NOMO-1 (cell line): ENCODE data around the gene FRMD4A.
"Not testable (repeated sequence)": the region's sequence is repeated elsewhere in the genome, so short reads cannot be mapped to it uniquely, and the experiment has no call there.

Source experiments
- DNase-seq, 2 experiments: peaks; one replicate each; lab custom pipeline; 2025; ENCODE audit not compliant: unreplicated experiment in 2 of 2; lab: John Stamatoyannopoulos, UW

The FRMD4A gene

DNA sequence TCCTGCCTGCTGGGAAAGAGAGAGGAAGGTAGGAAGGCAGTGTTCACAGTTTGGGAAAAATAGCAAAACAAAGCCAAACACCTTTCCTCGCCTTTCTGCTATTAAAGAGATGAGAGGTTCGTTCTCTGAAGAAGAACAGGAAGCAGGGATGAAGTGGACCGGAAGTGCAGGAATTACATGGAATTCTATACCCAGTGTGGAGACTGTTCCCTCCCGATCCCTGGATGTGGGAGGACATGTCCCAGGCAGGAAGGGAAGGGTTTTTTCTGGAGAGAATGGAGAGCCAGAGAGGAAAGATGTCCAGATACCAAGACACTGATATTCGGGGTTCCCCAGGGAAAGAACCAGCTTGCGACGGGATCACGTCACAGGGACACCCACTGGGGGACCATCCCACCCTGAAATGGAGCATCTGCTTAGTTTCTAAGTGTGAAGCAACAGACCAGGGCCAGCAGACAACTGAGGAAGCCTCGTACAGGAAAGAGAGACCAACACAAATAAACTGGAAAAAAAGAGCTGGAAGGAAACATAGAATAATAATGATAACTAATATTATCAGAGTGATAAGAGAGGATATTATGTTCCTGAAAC lies 556.3 kb downstream of the FRMD4A start:
- DNase-seq = no peak

DNA sequence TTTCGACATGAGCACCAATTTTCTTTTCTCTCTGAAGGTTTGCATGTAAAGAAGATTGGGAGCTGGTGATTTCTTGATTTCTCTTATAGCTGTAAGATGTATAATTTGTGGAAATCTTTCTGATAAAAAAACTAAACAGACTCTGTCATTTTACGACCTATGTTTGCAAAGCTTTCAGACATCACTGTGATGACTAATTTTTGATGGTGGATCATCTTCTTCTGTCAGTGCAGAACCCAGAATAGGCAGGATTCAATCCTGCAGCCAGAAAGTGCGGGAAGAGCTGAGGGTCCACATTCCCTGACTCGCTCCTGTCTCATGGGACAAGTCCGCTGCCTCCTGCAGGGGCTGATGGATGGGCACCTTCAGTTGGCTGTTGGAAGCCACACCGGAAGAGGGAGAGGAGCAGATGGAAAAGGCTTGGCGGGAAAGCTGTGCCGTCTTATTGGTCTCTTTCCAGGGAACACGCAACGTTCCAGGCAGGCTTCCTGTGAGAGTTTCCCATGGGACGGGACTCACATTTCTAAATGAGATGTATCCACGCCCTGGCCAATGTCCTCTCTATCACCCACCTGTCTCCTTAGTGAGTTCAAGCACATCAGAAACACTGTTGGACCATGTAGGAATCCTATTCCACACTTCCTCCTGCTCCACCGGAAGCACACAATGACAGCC lies 557.1 kb downstream of the FRMD4A start:
- DNase-seq = no peak

DNA sequence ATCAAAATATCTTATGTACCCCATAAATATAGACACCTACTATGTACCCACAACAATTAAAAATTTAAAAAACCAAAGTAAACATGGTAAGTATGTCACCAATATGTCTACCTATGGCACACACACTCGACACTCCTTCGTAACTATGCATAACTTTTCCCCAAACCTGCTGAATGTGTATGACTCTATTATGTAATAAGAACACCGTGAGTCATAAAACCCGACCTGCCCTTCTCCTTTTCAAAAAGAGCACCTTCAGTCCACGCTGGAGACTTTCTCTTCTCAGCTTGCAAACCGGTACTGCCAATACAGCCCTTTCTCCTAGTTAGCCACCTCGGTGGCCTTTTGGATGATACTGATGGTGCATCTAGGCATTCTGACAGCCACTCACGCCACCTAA lies 557.7 kb downstream of the FRMD4A start:
- DNase-seq = peak; percentile 63 to 89

DNA sequence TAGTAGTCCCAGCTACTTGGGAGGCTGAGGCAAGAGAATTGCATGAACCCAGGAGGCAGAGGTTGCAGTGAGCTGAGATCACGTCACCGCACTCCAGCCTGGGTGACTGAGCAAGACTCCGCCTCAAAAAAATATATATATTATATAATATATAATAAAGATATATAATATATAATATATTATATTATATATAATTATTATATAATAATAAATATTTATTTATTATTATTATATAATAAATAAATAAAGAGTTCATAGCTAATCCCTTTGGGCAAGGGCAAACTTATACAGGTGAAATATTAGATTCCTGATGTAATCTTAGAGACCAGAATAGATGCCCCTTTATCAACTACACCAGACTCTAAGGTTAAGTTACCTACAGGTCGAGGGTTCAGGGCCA lies 558.7 kb downstream of the FRMD4A start:
- no peak for DNase-seq

DNA sequence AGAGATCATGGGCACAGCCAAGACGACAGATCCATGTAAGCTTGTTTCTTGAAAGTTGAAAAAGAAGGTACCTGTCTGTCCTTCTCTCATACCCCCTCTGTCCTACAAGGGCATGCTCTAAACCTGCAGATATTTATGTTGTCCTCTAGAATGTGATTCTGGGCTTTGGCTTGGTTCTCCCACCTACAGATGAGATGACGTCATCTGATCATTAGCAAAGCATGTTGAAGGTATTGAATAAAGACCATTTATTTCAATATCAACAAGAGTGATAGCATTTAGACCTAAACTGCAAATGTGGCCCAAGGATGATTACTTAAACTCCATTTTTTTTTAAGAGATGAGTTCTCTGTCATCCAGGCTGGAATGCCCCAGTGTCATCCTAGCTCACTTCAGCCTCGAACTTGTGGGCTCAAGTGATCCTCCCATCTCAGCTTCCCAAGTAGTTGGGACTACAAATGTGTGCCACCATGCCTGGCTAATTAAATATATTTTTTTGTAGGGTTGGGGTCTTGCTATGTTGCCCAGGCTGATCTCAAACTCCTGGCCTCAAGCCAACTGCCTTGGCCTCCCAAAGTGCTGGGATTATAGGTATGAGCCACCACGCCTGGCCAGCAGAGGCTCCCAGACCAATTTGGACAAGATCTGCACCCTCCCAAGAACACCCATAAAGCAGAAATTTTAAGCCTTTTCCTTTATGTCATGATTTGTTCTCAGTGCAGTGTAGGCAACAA lies 559.8 kb downstream of the FRMD4A start:
- no peak for DNase-seq

DNA sequence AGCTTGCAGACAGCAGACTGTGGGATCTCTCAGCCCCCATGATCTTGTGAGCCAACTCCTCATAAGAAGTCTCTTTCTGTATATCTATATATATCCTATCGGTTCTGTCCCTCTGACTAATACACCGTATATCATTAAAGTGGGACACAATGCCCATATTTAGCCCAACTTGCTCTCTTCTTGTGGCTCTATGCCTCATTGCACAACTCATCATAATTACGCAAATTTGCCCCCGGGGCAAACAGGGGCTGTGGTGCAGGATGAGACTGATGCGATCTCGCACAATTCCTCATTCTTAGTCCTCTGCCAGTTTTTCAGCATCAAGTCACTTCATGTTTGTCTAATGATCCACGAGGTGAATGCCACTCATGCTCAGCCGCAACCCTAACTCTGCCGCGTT lies 560.8 kb downstream of the FRMD4A start:
- peak; percentile 84 to 93 for DNase-seq

DNA sequence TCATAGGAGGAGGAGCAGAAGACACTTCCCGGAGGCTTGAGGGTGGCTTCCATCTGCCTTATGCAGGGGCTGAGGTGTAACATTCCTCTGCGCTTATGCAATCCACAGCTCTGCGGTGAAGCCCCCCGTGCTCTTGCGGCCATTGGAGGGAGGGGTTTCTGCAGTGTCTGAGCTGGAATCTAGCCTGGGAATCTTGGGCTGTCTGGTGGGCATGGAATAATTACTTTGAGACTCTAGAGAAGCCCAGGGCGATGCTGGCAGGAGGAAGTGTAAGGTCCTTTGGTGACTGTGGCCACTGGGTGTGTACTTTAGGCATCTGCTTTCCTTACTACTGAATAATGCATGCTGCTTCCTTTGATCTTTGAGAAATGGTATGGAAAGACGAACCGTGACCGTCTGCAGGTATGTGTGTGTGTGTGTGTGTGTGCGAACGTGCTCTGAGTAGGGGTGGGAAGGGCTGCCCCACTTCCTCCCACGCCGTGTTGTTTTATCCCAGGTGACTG lies 563.0 kb downstream of the FRMD4A start:
- no peak for DNase-seq

DNA sequence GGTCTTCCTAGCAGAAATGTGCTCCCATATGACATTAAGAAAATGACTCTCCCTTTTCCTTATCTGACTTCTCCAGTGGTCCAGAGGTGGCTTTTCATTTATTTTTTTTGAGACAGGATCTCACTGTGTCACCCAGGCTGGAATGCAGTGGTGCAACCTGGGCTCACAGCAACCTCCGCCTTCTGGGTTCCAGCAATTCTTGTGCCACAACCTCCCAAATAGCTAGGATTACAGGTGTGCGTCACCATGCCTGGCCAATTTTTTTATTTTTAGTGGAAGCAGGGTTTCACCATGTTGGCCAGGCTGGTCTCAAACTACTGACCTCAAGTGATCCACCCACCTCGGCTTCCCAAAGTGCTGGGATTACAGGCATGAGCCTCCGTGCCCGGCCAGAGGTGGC lies 563.6 kb downstream of the FRMD4A start:
- not testable (repeated sequence) for DNase-seq

DNA sequence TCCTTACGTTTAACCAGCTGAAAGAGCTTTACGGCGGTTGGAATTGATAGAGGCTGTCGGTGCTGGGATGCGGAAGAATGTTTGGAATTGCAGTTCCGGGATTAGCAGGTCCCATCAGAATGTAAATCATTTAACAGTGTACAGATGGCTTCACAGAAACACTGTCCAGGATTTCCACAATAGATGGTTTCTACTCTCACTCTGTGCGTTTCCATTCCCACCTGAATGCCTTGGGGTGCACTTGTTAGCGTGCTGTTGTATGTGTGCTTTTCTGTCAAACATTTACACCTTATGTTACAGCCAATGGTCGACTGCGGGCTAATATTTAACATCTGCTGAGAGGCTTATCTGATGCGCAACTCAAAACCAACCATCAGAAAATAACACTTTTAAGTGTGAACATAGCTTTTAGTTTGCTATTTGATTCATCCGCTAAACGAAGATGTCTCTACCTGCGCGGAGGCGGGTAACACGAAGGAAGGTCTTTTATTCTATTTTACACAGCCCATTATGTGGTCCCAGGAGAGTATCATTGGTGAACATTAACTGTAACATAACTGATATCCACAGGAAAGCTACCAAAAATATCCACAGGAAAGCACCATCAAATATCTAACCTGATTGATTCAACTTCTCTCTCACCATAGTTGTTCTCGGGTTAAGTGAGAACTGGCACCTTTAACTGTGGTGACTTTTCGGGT lies 564.9 kb downstream of the FRMD4A start:
- DNase-seq = no peak

DNA sequence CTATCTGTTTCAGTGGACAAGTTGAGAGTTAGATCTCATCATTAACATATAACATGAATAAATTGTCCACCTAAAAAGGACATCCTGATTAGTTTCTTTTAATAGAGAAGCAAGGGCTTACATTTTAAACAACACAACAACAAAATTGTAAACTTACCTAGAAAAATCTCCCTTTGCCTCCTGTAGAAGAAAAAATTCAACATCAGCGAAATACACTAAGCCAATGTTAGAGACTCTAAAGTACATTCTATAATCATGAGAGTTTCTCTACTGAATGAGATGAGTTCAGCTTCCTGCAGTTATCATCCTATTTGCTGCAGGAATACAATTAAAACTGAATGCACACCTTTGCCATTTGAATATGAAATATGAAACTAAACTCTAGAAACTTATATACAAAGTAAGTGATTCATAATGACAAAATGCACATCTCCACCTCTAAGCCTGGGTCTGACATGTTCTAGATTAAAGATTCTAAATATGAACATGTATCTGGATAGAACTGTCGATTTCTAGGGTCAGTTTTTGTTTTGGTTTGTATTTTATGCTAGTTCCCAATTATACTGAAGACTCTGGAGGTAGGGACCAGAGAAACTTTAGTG lies 569.1 kb downstream of the FRMD4A start:
- DNase-seq = no peak

DNA sequence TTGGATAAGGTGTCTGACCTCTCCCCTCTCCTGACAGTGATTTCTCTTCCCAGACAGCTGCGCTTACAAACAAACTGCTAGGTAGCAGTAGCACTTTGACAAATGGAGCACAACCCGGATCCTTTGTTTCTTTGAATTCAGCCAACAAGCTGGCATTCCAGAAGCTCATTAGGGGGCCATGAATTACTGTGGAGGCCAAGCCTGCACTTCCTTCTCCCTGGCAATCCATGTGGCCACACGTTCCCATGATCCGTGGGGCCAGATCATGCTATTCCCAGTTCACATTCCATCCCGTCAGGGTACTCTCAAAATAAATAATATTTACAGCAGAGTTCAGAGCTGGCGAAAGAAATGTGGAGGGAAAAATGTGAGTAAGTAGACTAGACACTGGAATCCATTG lies 571.6 kb downstream of the FRMD4A start:
- no peak for DNase-seq

DNA sequence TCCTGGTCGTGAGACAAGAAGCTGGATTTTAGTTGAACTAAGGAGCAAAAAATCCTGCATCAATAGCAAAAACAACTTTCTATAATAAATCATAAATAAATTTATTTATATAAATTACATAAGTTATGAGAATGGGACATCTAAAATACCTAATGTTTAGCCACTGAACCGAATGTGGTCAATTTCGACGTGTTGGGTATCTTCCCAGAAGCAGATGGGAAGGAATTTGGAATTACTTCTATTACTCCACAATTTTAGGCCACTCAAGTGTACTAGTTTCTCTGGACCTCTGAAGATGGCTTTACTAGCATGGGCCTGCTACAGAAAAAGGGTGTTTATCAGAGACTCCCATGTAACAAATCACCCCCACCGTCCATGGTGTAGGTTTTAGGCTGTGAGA lies 572.0 kb downstream of the FRMD4A start:
- DNase-seq = no peak

DNA sequence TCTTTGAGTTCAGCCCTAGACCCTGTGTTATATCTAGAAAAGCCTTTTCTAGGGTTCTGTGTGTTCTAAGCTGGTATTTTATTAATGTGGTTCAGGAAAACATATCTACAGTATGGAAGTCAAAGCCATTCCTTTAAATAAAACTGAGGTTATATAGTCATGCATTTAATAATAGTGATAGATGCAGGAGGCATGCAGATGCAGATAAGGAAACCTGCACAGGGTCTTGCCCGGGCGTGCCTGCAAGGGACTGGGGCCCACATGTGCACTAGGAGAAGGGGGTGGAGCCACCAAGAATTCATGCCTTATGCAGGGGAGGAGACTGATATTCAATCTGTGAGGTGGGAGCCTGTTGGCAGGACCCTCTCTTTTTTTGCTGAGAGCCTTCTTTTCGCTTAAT lies 572.4 kb downstream of the FRMD4A start:
- DNase-seq = no peak

DNA sequence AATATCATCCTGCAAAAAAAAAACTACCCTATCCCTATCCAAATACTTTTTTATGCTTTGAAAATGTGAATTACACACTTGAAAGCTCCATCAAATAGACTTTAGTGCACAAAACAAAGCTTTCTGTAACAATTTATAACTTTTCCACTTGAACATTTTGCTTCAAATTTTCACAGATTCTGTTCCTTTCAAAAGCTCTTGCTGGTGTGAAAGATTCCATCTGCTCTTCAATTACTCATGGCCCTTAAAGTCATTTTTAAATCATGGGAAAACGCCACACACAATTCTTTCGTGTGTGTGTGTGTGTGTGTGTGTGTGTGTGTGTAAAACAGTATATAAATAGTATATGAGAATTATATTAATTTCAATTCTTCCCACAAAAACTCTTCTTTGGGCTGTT lies 576.4 kb downstream of the FRMD4A start:
- DNase-seq = no peak

DNA sequence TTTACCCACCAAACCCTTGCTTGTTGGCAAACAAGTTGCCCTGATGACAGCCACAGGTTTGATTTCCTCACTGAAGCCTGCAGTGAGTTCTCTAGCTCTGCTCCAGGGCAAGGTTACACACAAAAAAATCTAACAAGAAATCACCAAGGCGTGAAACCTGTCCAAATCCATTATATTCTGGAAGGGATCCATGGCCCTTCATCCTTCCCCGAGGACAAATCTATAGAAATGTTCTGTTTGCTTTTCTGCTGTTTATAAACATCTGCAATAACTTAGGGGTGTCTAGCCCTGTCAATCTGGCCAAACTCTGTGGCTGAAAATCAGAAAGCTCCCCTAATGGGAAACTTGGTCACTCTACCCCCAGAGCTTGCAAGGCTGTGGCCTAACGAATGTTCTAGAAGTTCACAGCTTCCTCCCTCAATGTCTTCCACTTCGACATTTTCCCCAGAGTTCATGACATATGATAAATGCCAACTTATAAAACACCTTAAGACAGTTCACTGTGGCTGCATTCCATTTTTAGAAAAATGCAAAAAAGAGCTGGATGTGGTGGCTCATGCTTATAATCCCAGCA lies 579.4 kb downstream of the FRMD4A start:
- DNase-seq = no peak

DNA sequence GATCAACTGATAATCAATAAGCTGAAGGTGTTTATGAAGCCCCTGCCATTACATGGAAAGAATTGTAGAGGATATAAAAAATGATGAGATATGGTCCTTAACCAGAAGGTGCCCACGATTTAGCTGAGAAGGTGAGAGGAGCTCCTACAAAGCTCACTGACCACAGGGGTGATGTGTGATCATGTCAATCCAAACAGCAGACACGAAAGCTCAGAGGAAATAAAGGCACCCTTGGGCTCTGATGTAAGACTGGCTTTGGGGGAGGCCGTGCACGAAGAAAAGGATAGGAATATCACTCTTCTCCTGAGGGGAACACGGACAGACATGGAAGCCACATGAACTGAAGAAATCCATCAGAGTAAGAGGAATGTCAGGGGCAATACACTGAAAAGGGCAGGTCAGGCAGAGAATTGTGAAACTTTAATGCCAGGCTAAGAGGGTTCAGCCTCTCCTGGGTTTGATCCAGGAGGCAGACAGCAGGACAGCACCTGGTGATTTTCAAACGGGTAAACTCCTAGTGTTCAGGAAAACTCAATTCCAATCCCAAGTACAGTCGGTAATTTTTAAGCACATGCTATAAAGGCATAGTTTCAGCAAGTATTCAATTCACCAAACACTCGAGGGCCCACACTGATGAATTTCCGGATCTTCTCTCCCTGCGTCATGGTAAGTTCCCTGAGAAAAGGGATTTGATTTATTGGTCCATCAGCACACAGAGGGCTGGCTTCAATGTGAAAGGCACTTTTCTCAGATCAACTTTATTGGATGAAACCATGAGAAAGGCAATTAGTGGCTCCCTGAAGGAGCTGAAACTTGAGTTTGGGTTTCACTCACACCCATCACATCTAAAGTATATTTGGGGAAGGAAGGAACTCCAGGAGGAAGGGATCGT lies 580.2 kb downstream of the FRMD4A start:
- DNase-seq = no peak

DNA sequence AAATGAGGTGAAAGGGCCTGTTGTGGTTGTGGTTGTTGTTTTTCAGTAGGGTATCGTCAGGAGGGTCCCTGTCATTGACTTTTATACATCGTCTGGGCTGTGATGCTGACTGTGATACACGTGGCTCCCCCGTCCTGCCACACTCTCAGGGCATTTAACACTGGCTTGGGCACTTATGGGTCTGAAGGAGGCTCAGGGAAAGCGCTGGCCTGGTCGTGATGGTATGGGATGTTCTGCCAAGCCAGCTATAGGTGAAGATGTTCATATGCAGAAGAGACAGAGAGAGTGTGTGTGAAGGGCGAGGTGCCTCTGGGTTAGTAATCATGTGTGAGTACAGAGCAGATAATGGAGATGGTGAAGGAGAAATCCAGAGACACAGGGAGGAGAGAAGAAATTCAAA lies 585.5 kb downstream of the FRMD4A start:
- no peak for DNase-seq

DNA sequence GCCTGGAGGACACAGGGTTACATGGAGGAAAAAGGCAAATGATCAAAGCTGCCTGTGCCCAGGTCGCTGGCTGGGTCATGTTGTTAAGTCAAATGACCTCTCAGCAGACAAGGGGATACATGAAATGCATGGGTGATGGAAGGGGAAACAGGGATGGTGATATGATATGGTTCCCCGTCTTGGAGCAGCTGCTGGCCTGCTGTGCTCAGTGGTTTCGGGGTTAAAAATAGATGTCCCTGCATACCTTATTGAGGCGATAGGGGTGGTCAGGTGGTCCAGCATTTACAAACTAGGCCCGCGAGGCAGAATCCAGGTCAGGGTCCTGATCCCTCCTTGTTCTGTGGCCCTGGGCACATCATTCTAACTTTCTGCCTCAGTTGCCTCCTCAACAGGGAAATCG lies 586.8 kb downstream of the FRMD4A start:
- DNase-seq = no peak

DNA sequence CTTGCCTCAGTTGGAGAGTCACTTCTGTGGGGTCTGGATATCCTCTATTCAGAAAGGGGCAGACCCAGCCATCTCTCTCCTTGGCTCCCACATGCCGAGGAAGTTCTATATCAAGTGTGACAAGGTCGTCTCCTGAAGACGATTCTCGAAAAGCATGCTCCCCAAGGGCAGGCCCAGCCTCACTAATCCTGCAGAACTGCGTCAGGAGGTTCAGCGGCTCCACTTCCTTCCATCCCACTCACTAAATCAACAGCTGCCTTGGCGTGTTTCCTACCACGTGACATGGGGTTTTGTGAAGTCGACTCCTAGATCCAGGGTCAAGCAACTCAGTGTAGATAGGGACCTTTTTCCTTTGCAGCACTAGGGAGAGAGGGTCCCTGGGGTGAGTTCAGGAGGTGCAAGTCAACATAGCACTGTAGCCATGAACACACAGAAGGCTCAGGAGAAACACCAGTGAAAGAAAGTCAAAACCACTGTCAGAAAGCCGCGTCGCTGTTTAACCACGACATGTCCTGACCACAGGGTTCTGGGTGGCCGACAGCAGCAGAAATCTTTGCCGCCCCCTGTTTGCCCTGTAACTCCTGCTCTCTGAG lies 587.5 kb downstream of the FRMD4A start:
- peak in 1 of 2 experiments; percentile 0 for DNase-seq
